HEK293T (cell line): ENCODE measurements around the gene JARID2.

ENCODE experiments used
- CTCF ChIA-PET: fragments of 350-600 bp; formaldehyde crosslinking; extraction: SDS; loops from one replicate; lab custom pipeline; 2021; ENCODE audit warnings: antibody characterized with exemption, inconsistent platforms; lab: Yijun Ruan, JAX
- POLR2A ChIA-PET: fragments of 350-600 bp; formaldehyde crosslinking; extraction: SDS; loops from one replicate; lab custom pipeline; 2020; ENCODE audit warnings: antibody characterized with exemption, inconsistent platforms; lab: Yijun Ruan, JAX
- DNase-seq: peaks from one replicate; pipeline ENCODE4 v3.0.0; 2012; ENCODE audit warnings: mixed read lengths; ENCODE audit errors: extremely low spot score
- ARNT ChIP-seq: fragments of 450-650 bp; IDR thresholded peaks from 2 replicates; pipeline ENCODE4 v1.6.1; 2017; ENCODE audit warnings: mild to moderate bottlenecking
- BHLHE40 ChIP-seq: fragments of 450-650 bp; IDR thresholded peaks from 2 replicates; pipeline ENCODE4 v1.6.1; 2016; ENCODE audit warnings: mild to moderate bottlenecking, moderate library complexity, borderline replicate concordance
- CTBP1 ChIP-seq: fragments of 450-650 bp; IDR thresholded peaks from 2 replicates; pipeline ENCODE4 v1.6.1; 2016; ENCODE audit warnings: borderline replicate concordance
- ELF4 ChIP-seq: fragments of 450-650 bp; IDR thresholded peaks from 2 replicates; pipeline ENCODE4 v1.6.1; 2017; ENCODE audit warnings: antibody characterized with exemption
- FOXA1 ChIP-seq: fragments of 450-650 bp; IDR thresholded peaks from 2 replicates; pipeline ENCODE4 v1.6.1; 2016; ENCODE audit warnings: mild to moderate bottlenecking
- FOXK2 ChIP-seq: fragments of 450-650 bp; IDR thresholded peaks from 2 replicates; pipeline ENCODE4 v1.6.1; 2016; ENCODE audit warnings: mild to moderate bottlenecking
- FOXM1 ChIP-seq: fragments of 450-650 bp; IDR thresholded peaks from 2 replicates; pipeline ENCODE4 v1.6.1; 2017; ENCODE audit warnings: mild to moderate bottlenecking, borderline replicate concordance
- HDGF ChIP-seq: fragments of 450-650 bp; IDR thresholded peaks from 2 replicates; pipeline ENCODE4 v1.6.1; 2017; ENCODE audit warnings: antibody characterized with exemption, borderline replicate concordance
- L3MBTL2 ChIP-seq: fragments of 450-650 bp; conservative IDR thresholded peaks from 2 replicates; pipeline ENCODE4 v1.6.1; 2016; ENCODE audit warnings: mild to moderate bottlenecking
- LEF1 ChIP-seq: fragments of 450-650 bp; IDR thresholded peaks from 2 replicates; pipeline ENCODE4 v1.6.1; 2017; ENCODE audit warnings: mild to moderate bottlenecking, borderline replicate concordance
- NFRKB ChIP-seq: fragments of 450-650 bp; IDR thresholded peaks from 2 replicates; pipeline ENCODE4 v1.6.1; 2016; ENCODE audit warnings: mild to moderate bottlenecking, moderate library complexity
- SP1 ChIP-seq: fragments of 450-650 bp; IDR thresholded peaks from 2 replicates; pipeline ENCODE4 v1.6.1; 2017
- SUZ12 ChIP-seq: fragments of 450-650 bp; IDR thresholded peaks from 2 replicates; pipeline ENCODE4 v1.6.1; 2016; ENCODE audit warnings: mild to moderate bottlenecking
- TARDBP ChIP-seq: fragments of 450-650 bp; IDR thresholded peaks from 2 replicates; pipeline ENCODE4 v1.6.1; 2016
- ZNF384 ChIP-seq: fragments of 450-650 bp; IDR thresholded peaks from 2 replicates; pipeline ENCODE4 v1.6.1; 2016
- TF ChIP-seq, protein P1 (sequence below): fragments of 450-650 bp; IDR thresholded peaks from 2 replicates; pipeline ENCODE4 v1.6.1; 2016

JARID2 gene

DNA sequence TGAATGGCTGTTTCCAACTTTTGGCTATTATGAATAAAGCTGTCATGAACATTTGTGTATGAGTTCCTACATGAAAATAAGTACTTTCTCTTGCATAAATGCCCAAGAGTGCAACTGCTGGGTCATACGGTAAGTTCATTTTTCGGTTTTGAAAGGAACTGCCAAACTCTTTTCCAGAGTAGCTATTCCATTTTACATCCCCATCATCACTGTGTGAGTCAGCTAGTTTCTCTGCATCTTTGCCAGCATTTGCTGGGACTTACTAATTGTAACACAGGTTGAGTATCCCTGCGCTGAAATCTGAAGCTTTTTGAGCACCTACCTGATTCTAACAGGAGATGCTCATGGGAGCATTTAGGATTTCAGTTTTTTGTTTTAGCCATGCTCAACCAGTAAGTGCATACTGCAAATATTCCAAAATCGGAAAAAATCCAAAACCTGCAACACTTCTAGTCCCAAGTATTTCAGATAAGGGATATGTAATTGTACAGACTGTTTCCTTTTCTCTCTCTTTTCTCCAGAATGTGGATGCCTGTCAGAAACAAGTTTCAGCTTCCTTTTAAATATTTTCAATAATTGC lies 298.5 kb downstream of the JARID2 start:
- ChIA-PET CTCF (no interaction called here), POLR2A (interaction anchor here (0.7 kb wide), 1 partner anchor 11 kb away, joined by 3 read pairs; no protein-coding TSS in a partner anchor)
- DNase-seq = no peak
- TF ChIP-seq FOXM1 = no peak
- TF ChIP-seq SUZ12 = no peak

DNA sequence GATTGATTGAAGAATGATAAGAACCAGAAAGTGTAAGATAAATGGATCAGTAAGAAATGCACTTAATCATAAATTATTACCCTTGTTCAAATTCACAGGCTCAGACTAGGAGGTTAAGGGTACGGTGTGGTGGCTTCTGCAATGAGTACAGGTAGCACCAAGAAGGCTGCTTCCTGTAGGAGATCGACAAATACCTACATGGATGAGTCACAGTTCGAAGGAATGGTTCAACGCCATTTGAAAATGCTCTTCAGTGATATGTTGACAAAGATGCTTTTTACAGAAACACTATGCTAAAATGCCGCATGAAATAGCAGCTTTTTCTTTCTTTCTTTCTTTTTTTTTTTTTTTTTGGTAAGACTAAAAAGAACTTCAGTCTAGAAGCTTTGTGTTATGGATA lies 300.7 kb downstream of the JARID2 start:
- ChIA-PET CTCF (no interaction called here), POLR2A (no interaction called here)
- no peak for DNase-seq
- no peak for TF ChIP-seq ELF4
- TF ChIP-seq, protein P1, sequence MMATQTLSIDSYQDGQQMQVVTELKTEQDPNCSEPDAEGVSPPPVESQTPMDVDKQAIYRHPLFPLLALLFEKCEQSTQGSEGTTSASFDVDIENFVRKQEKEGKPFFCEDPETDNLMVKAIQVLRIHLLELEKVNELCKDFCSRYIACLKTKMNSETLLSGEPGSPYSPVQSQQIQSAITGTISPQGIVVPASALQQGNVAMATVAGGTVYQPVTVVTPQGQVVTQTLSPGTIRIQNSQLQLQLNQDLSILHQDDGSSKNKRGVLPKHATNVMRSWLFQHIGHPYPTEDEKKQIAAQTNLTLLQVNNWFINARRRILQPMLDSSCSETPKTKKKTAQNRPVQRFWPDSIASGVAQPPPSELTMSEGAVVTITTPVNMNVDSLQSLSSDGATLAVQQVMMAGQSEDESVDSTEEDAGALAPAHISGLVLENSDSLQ = no peak
- TF ChIP-seq NFRKB = no peak
- TF ChIP-seq CTBP1 = no peak
- TF ChIP-seq HDGF = no peak
- no peak for TF ChIP-seq L3MBTL2
- TF ChIP-seq ZNF384 = no peak
- no peak for TF ChIP-seq LEF1
- TF ChIP-seq FOXK2 = no peak
- no peak for TF ChIP-seq SUZ12
- no peak for TF ChIP-seq TARDBP
- no peak for TF ChIP-seq BHLHE40
- TF ChIP-seq FOXA1 = no peak
- no peak for TF ChIP-seq FOXM1
- no peak for TF ChIP-seq ARNT
- TF ChIP-seq SP1 = no peak

DNA sequence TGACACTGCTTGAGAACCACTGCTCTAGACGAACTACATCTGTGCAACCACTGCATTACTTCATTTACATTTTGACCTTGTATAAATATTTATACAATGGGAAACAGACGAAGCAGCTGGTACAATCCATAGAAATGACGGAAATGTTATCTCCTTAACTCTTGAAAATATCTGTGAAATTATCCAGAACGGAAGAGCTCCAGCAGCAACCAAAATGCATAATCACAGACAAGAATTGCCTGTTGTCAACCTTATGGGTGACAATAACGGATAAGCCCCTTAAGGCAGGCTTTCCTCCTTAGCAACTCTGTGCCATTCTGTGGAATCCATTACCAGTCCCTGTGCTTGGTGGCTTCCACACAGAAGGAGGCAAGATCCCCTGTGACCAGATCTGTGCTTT lies 301.5 kb downstream of the JARID2 start:
- no peak for DNase-seq
- ChIA-PET CTCF (no interaction called here), POLR2A (no interaction called here)
- TF ChIP-seq FOXM1 = no peak
- TF ChIP-seq LEF1 = no peak
- no peak for TF ChIP-seq ZNF384

DNA sequence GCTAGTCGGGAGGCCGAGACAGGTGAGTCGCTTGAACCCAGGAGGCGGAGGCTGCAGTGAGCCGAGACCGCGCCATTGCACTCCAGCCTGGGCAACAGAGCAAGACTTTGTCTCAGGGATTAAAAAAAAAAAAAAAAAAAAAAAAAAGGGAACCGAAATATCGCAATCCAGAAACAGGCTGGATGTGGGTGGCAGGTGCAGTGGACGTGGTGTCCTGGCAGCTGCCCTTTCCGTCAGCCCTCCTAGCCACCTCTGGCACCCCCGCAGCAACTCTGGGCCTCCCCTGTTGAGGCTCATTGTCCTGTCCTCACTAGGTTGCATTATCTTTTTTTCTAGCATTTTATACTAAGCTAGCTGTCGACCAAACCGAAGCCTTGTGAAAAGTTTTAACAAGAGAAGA lies 303.5 kb downstream of the JARID2 start:
- DNase-seq = no peak
- TF ChIP-seq L3MBTL2 (no peak), SUZ12 (no peak), NFRKB (no peak), FOXK2 (no peak), SP1 (no peak), FOXA1 (no peak), TARDBP (no peak), BHLHE40 (no peak), ZNF384 (no peak), CTBP1 (no peak), ARNT (no peak), HDGF (no peak), LEF1 (no peak), FOXM1 (no peak), ELF4 (no peak)
- TF ChIP-seq, protein P1 = no peak
- ChIA-PET POLR2A (no interaction called here), CTCF (no interaction called here)

DNA sequence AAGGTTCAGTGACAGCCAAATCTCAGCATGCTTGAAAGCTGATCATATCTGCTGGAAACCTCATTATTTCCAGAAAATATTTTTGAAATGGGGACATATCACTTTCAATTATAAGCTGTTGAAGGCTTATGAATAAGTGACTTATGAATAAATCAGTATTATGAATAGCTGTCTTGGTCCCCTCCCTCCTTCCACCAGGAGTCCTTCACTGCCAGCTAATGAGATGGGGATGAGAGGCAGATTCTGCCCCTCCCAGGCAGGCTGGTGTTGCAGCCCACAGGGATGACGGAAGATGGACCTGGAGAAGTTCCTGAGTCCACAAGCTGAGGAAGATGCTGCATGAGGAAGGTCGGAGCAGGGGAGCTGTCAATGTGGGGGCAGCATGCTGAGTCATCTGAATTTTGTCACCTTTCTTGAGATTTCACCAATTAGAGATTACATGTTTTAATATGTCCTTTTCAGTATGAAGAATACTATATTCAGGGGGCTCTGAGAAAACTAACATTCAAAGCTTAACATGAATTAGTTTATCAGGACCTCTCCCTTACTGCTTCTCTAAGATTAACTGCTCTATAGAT lies 304.8 kb downstream of the JARID2 start:
- TF ChIP-seq BHLHE40 = no peak
- TF ChIP-seq L3MBTL2 = no peak
- TF ChIP-seq TARDBP = no peak
- TF ChIP-seq, protein P1 = no peak
- TF ChIP-seq ZNF384 = no peak
- no peak for TF ChIP-seq HDGF
- no peak for TF ChIP-seq FOXA1
- no peak for TF ChIP-seq FOXK2
- DNase-seq = no peak
- POLR2A ChIA-PET = no interaction called here
- CTCF ChIA-PET = no interaction called here

DNA sequence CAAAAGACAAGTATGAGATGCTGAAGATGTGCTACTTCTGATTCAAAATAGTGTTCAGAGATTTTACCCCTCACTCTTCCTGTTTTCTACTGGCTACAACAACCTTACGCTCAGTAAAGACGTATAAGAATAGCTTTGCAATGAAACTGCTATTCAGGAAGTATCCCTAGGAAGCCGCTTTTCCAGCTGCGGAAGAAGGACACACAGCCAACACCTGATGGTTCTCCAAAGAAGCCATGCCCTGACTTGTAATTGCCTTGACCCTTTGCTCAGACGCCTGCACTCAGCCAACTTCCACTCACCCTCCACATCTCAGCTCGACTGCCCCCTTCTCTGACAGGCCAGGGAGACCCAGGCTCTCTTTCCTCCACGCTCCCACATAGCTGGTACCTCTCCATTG lies 305.4 kb downstream of the JARID2 start:
- no peak for DNase-seq
- TF ChIP-seq TARDBP = no peak
- no peak for TF ChIP-seq LEF1
- no peak for TF ChIP-seq L3MBTL2
- no peak for TF ChIP-seq SUZ12
- no peak for TF ChIP-seq FOXM1
- no peak for TF ChIP-seq CTBP1
- no peak for TF ChIP-seq ARNT
- POLR2A ChIA-PET = no interaction called here
- CTCF ChIA-PET = no interaction called here
